Suppressor macrophage (primary cell): Measurements from ENCODE around the gene LTBP1.

ENCODE experiments used
- DNase-seq, 4 experiments: peaks; one replicate each; pipeline ENCODE4 v3.0.0-alpha.2; 2020 to 2022

LTBP1 gene

DNA sequence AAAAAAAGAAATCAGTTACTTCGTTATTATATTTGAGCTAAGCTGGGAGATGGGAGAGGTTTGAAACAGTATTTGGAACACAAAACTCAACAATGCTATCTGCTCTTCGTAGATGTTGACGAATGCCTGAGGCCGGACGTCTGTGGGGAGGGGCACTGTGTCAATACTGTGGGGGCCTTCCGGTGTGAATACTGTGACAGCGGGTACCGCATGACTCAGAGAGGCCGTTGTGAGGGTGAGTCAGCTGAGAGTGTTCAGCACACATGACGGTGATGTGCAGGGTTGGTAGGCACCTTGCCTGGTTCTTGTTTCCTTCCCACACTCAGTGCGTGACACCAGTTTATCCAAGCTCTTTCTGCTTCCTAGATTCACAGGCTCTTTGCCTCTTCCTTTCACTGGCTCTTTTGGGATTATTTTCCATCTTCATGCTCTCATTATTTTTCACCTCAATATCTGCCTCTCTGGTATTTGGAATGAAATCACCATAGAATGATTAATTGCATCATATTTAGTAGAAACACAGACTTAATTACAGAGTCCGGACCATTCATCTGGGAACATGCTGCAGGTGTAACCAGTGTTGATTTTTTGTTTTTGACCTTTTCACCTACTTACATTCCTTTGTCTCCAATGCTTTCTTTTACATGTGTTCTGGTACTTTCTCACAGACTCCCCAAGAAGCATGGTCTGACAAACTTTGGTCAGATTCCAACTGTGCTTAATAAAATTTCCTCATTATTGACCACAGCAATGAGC lies 329.1 kb downstream of the LTBP1 start:
- DNase-seq: peak in 3 of 4 experiments; percentile 8 to 14 (median 10)

GRCh38 chr2:33277002-33277426 lies 330.3 kb downstream of the LTBP1 start:
- no peak for DNase-seq

DNA sequence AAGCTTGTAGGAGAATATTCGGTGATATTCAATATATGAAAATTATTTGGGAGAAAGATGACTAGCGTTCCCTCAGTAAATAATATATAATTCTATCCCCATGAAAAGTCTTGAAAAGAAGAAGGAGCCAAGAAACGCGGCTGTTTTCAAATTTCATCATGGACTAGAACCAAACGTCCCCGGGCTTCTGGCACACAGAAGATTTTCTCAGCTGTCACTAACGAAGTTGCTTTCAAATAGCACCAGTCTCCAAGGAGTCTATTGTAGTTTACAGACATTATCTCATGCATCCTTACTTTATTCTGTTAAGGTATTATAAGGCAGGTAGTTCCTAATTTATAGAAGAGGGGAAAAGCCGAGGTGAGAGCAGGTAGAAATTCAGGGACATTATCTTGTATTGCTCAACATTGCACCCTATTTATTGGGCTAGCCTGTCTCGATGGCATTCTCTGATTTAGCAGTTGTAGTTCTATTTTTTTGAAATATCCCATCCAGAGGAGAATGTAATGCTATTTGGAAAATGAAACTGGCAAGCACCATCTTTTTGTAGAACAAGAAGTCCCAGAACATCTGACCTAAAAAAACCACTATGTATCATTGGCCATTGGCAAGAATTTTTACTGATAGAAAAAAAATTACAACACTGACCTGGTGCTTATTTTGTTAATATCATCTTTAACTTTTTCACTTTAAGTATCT lies 331.6 kb downstream of the LTBP1 start:
- DNase-seq: no peak

DNA sequence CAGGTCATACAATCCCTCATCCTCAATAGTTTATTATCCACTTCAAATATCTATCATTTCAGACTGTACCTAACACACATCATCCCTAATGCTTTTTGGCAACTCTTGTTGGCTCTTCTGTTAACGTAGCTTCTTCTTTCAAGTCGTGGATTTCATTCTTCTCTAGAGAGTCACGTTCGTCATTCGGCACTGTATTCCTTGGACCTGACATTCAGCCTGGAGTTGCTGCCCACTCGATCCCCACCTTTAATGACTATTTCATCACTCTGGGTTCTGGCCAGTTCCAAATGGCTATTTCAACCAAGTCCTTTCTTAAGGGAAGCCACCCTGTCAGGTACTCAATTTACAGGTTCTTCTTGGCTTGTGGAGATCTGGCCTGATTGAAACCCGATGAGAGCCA lies 337.5 kb downstream of the LTBP1 start:
- no peak for DNase-seq

DNA sequence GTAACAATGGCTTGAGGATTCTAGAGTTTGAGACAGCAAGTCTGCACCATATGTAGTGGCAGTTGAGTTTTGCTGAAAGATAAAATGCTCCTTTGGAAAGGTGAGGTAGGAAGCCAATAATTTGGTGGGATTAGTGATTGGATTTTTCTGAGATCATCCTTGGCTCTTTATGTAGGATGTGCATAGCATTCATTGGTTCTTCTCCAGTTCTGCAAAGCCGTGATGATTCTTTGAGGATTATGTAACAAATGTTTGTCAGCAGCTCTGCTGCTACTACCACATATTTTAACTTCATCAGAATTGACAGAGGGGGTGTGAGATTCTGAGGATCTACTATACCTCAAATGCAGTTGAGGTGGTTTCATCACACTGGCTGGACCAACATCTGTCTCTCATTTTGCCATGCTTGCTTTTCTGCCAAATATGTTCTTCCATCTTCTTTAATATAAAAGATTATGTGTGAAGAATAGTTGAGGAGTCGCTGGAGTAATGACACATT lies 340.8 kb downstream of the LTBP1 start:
- DNase-seq: no peak

GRCh38 chr2:33288011-33288410 lies 341.3 kb downstream of the LTBP1 start:
- DNase-seq: no peak

DNA sequence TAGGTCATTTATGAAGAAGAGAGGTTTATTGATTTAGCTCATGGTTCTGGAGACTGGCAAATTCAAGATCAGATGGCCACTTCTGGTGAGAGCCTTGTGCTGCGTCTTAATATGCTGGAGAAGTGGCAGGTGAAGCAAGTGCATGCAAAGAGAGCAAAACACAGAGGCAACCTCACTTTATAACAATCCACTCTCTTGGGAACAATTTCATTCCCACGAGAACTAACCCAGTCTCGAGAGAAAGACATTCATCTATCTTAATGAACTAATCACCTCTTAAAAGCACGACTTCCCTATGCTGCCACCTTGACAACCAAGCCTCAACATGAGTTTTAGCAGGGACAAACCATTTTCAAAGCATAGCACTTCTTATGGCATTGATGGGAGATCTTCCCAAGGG lies 343.2 kb downstream of the LTBP1 start:
- no peak for DNase-seq

DNA sequence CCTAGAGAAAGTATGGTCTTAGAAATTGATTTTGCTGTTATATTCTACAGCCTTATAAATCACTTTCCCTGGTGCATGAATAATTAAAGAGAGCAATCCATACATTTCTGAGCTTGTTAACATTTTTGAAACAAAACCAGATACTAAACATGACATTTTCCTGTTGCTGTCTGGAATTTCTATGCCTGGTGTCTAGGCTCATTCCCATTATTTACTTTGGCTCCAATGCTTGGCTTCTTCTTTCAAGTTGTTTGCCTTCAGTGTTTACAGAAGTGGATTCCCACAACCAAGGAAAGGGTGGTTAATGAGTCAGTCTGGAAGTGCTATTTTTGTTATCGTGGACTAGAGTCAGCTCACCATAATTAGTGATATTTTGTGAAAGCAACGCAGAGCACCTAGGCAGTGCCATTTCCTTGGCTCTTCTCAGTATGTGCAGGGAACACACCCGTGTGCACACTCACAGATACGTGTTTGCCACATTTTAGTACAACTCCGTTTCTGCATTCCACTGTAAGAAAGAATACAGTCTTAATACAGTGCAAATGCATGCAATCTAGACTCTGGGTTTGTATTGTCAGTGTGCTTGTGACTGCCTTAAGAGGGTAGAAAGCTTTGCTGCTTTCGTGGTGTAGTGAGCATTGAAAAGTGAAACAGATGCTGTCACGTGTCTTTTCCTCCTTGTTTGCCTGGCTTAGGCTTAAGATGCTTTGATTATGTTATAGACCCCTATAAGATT lies 344.7 kb downstream of the LTBP1 start:
- peak in 3 of 4 experiments; percentile 3 to 32 (median 7) for DNase-seq

DNA sequence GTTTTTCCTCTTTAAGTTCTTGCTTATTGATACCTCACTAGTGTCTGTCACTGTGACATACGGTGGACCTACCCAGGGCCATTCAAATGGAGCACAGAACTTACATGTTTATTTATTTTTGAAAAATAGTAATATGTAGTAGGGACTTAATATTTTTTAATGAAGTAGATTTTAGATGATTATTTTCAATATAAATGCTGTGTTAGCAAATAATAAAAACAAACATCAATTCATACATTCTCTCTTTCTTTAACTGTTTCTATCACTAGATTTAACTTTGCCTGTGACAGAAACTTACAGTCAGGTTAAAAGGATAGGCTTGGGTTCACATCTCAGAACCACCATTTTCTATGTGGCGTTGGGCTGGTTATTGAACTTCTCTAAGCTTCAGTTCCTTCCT lies 345.3 kb downstream of the LTBP1 start:
- no peak for DNase-seq

- no peak for DNase-seq
Measured at GRCh38 chr2:33292981-33293595, 346.3 kb downstream of the LTBP1 start.

DNA sequence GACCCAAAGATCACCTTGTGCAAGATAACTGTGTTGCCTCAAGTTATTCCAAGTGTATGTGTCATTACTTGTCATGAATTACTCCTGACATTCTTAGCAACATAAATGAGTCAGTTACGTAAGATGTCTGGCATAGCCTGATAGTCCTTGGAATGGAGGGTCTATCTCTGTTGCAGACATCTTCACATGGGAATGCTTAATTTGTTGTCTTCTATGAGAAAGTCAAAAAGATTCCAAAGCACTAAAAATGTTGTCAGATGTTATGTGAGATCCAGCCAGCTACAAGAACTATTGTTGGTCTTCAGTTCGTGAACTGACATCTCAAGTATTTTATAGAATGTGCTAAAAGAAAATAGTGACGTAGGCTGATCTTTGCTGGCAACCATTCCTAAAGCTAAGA lies 351.5 kb downstream of the LTBP1 start:
- no peak for DNase-seq

- DNase-seq: no peak
Measured at GRCh38 chr2:33301355-33301754, 354.6 kb downstream of the LTBP1 start.

- no peak for DNase-seq
Measured at GRCh38 chr2:33302348-33302747, 355.6 kb downstream of the LTBP1 start.

GRCh38 chr2:33304032-33304864 lies 357.5 kb downstream of the LTBP1 start:
- no peak for DNase-seq

DNA sequence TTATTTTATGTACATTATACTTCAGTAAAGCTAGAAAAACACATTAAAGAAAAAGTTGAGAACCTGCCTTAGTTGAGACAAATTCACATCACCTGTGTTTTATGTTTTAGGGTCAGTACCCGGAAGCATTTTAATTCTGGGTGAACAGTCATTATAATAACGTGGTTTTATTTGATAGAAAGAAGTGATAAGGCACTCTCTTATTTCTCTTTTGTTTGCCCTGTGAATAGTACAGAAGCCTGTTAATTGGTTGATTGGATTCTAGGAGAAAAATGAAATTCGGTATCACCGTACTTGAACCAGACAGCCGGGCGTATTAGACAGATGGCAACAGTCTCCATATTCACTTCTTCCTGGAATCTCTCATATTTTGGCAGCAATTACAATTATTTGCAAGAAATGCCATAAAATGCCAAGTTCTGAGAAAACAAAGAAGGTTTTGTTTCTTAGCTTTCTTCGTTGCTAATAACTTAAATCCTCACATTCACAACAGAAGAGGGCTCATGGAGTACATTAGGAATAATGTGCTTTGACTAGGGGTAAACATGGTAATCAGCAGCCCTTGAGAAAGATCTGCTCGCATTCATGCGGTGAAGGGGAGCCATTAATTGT lies 361.0 kb downstream of the LTBP1 start:
- DNase-seq: no peak

DNA sequence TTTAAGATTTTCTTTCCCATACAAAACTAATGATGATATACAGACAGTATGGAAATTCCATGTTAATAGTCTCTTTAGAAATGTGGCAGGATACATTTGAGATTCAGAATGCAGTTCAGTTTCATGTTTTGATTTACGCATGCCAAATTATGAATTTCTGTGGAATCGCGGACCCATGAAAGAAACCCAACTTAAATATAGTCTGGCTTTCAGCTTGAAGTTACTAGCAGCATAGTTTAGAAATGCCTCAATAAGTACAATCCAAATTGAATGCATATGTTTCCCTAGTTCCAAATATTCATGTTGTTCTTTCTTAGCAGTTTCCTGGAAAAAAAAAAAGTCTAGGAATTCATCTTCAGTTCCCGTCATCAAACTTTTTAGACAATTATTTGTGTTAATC lies 365.6 kb downstream of the LTBP1 start:
- no peak for DNase-seq

- no peak for DNase-seq
Measured at GRCh38 chr2:33313039-33313438, 366.3 kb downstream of the LTBP1 start.

DNA sequence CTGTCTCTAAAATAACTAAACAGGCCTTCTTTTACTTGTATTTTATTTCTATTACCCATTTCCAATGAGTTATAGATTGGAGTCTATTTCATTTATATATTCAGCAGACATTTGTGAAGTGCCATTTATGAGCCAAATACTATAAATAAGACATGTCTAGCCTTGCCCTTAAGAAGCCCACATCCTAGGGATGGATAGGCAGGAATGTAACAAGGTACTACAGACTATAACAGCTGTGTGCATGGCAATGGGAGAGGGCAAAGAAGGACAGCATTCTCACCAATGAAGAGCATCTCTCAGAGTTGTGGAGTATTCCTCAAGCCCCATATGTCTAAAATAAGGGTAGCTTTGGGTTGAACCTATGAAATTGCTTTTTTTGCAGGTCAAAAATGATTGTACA lies 367.8 kb downstream of the LTBP1 start:
- no peak for DNase-seq

DNA sequence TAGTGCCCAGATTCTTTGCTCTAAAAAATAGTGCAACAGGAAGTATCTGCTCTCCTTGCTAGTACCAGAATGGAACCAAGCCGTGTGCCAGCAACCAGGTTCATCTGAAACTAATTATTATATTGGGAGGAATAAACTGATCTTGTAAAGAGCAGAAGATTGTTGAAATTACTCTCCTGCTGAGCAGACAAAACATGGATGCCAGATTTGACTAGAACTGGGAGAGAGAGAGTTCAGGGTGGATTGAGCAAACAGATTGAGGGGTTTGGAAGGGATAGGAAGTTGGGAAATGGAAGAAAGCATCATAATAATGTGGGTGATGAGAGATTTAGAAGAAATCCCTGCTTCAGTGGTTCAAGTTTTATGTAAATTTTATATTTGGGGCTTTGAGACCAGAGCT lies 369.6 kb downstream of the LTBP1 start:
- DNase-seq: no peak

DNA sequence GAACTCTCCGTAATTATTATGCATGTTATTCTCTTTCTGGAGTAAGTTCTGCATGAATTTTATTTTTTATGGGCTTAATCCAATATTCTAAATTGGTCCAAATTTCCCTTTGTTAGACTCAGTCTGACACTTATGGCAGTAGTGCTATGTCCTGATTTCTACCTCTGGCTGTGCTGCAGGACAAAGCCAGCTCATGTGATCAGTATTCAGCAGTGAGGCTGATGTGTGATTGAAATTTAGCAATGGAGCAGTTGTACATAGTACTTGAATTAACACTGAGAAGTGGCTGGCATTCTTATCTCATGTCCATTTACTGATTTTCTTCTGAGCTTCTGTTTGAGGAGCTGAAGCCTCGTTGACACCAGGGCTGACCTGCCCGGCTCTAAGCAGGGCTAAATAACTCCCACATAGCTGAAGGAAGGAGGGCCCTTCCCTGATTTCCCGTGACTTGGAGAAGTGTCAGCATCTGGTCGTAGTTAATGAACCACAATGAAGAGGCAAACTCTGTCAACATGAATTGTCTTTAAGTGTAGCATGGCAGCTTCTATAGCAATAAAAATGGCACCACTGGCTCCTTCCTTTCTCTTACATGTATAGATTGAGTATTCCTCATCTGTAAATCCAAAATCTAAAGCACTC lies 370.7 kb downstream of the LTBP1 start:
- no peak for DNase-seq

DNA sequence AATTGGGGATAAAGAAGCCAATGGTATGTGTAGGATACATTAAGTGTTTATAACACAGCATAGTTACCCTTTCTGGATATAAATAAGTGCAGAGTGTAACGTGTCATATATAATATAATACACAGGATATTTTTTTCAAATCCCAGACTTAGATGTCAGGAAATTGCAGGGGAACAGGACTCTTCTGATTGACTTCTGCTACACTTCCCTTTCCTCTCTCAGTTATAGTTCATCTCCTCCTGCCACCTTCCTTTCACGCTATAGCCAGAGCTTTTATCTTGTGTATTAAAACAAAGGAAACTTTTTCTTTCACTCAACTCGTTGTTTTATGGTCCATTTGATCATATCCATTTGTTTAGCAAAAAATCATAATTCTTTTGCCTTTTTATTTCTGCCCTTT lies 371.7 kb downstream of the LTBP1 start:
- DNase-seq: no peak
